WTC11 (cell line): Measurements from ENCODE around the gene LAMA3. TPM values are rescaled to one million over a fixed set of nuclear protein-coding genes. Genes with fewer than 3 reads are reported as not detected.
A peak's percentile ranks its signal among the peaks of the same experiment; 100 is the strongest.

ENCODE experiments used
- ATAC-seq: fragments of 200-7000 bp; cut with Tn5 transposase; 2 replicates; pipeline ENCODE4 v1.10.0; 2021; ENCODE audit warnings: mild to moderate bottlenecking, moderate library complexity
- CTCF ChIA-PET: fragments of 300-600 bp; sonication (Branson Sonifier 250); formaldehyde crosslinking; loops from one replicate; lab custom pipeline; 2021; ENCODE audit warnings: antibody characterized with exemption; lab: Charles Lee
- POLR2A ChIA-PET: fragments of 350-600 bp; sonication (Branson Sonifier 250); formaldehyde crosslinking; loops from one replicate; lab custom pipeline; 2021; ENCODE audit warnings: antibody characterized with exemption; lab: Charles Lee
- DNase-seq: peaks from one replicate; pipeline ENCODE4 v3.0.0; 2021; ENCODE audit warnings: low spot score
- H3K27ac Mint-ChIP-seq: 2 replicates; pipeline ENCODE4 v1.8.0; 2021; ENCODE audit warnings: mixed read lengths
- H3K27me3 Mint-ChIP-seq: 2 replicates; pipeline ENCODE4 v1.8.0; 2021; ENCODE audit warnings: low read depth, mild to moderate bottlenecking, moderate library complexity, mixed read lengths
- H3K36me3 Mint-ChIP-seq: 2 replicates; pipeline ENCODE4 v1.8.0; 2021; ENCODE audit warnings: mixed read lengths
- H3K4me1 Mint-ChIP-seq: 2 replicates; pipeline ENCODE4 v1.8.0; 2022; ENCODE audit warnings: mixed read lengths
- H3K4me3 Mint-ChIP-seq: 2 replicates; pipeline ENCODE4 v1.8.0; 2021; ENCODE audit warnings: mild to moderate bottlenecking, moderate library complexity, mixed read lengths
- H3K9me3 Mint-ChIP-seq: 2 replicates; pipeline ENCODE4 v1.8.0; 2021; ENCODE audit warnings: mixed read lengths
- CREB1 ChIP-seq: sonication (generic); formaldehyde crosslinking; IDR thresholded peaks from 2 replicates; pipeline ENCODE4 v1.8.0; 2023; ENCODE audit warnings: mild to moderate bottlenecking, missing genetic modification reagents
- E2F4 ChIP-seq: sonication (generic); formaldehyde crosslinking; IDR thresholded peaks from 2 replicates; pipeline ENCODE4 v1.8.1; 2022; ENCODE audit warnings: low read depth, mild to moderate bottlenecking, moderate library complexity, missing genetic modification reagents, borderline replicate concordance
- ELF4 ChIP-seq: sonication (generic); formaldehyde crosslinking; IDR thresholded peaks from 2 replicates; pipeline ENCODE4 v1.8.1; 2022; ENCODE audit warnings: low read depth, mild to moderate bottlenecking, moderate library complexity, missing genetic modification reagents
- ESRRA ChIP-seq: sonication (generic); formaldehyde crosslinking; IDR thresholded peaks from 2 replicates; pipeline ENCODE4 v1.8.1; 2022; ENCODE audit warnings: mild to moderate bottlenecking, missing genetic modification reagents, borderline replicate concordance
- ETV6 ChIP-seq: sonication (generic); formaldehyde crosslinking; IDR thresholded peaks from 2 replicates; pipeline ENCODE4 v1.8.1; 2022; ENCODE audit warnings: mild to moderate bottlenecking, missing genetic modification reagents
- FOXJ3 ChIP-seq: sonication (generic); formaldehyde crosslinking; IDR thresholded peaks from 2 replicates; pipeline ENCODE4 v1.9.0; 2021; ENCODE audit warnings: missing genetic modification reagents, mild to moderate bottlenecking, borderline replicate concordance
- FOXK1 ChIP-seq: sonication (generic); formaldehyde crosslinking; IDR thresholded peaks from 2 replicates; pipeline ENCODE4 v1.8.0; 2022; ENCODE audit warnings: mild to moderate bottlenecking, moderate library complexity, missing genetic modification reagents
- FOXP1 ChIP-seq: sonication (generic); formaldehyde crosslinking; IDR thresholded peaks from 2 replicates; pipeline ENCODE4 v1.8.0; 2022; ENCODE audit warnings: missing genetic modification reagents, mild to moderate bottlenecking, moderate library complexity, borderline replicate concordance
- HMGA2 ChIP-seq: fragments of 250-450 bp; sonication (Bioruptor Pico); IDR thresholded peaks from 2 replicates; pipeline ENCODE4 v1.4.0; 2021; ENCODE audit warnings: mild to moderate bottlenecking, moderate library complexity
- JUN ChIP-seq: sonication (generic); formaldehyde crosslinking; IDR thresholded peaks from 2 replicates; pipeline ENCODE4 v1.8.0; 2023; ENCODE audit warnings: mild to moderate bottlenecking, missing genetic modification reagents
- KAT7 ChIP-seq: sonication (generic); formaldehyde crosslinking; IDR thresholded peaks from 2 replicates; pipeline ENCODE4 v1.8.1; 2023; ENCODE audit warnings: missing genetic modification reagents, mild to moderate bottlenecking, borderline replicate concordance
- NFE2L1 ChIP-seq: sonication (generic); formaldehyde crosslinking; IDR thresholded peaks from 2 replicates; pipeline ENCODE4 v1.8.1; 2023; ENCODE audit warnings: missing genetic modification reagents
- SMAD3 ChIP-seq: sonication (generic); formaldehyde crosslinking; IDR thresholded peaks from 2 replicates; pipeline ENCODE4 v1.8.0; 2022; ENCODE audit warnings: missing genetic modification reagents, mild to moderate bottlenecking, borderline replicate concordance
- ZMAT4 ChIP-seq: fragments of 250-450 bp; sonication (Bioruptor Pico); IDR thresholded peaks from 2 replicates; pipeline ENCODE4 v1.9.0; 2021; ENCODE audit warnings: mild to moderate bottlenecking
- ZNF219 ChIP-seq: sonication (generic); formaldehyde crosslinking; IDR thresholded peaks from 2 replicates; pipeline ENCODE4 v1.8.0; 2023; ENCODE audit warnings: missing genetic modification reagents, mild to moderate bottlenecking, borderline replicate concordance
- ZNF317 ChIP-seq: sonication (generic); formaldehyde crosslinking; IDR thresholded peaks from 2 replicates; pipeline ENCODE4 v1.8.1; 2023; ENCODE audit warnings: low read depth, mild to moderate bottlenecking, moderate library complexity, missing genetic modification reagents, borderline replicate concordance
- ZNF396 ChIP-seq: fragments of 250-450 bp; sonication (Bioruptor Pico); IDR thresholded peaks from 2 replicates; pipeline ENCODE4 v1.8.0; 2021; ENCODE audit warnings: mild to moderate bottlenecking, moderate library complexity, borderline replicate concordance
- ZSCAN18 ChIP-seq: fragments of 250-450 bp; sonication (Bioruptor Pico); IDR thresholded peaks from 2 replicates; pipeline ENCODE4 v2.1.2; 2022; ENCODE audit warnings: mild to moderate bottlenecking, moderate library complexity
- total RNA-seq: library from RNA; stranded (reverse); gene quantifications from 3 replicates; pipeline ENCODE4 v1.2.3, GENCODE V29; 2021
- TF ChIP-seq, protein P1 (sequence below): sonication (generic); formaldehyde crosslinking; IDR thresholded peaks from 2 replicates; pipeline ENCODE4 v1.8.0; 2022; ENCODE audit warnings: mild to moderate bottlenecking, missing genetic modification reagents
- TF ChIP-seq, protein P2 (sequence below): sonication (generic); formaldehyde crosslinking; IDR thresholded peaks from 2 replicates; pipeline ENCODE4 v1.8.0; 2023; ENCODE audit warnings: missing genetic modification reagents
- TF ChIP-seq, protein P3 (sequence below): fragments of 250-450 bp; sonication (Bioruptor Pico); IDR thresholded peaks from 2 replicates; pipeline ENCODE4 v1.9.0; 2021; ENCODE audit warnings: mild to moderate bottlenecking, borderline replicate concordance

The LAMA3 gene
- total RNA-seq, 1 experiment from 2014 or later: 0.83 TPM

DNA sequence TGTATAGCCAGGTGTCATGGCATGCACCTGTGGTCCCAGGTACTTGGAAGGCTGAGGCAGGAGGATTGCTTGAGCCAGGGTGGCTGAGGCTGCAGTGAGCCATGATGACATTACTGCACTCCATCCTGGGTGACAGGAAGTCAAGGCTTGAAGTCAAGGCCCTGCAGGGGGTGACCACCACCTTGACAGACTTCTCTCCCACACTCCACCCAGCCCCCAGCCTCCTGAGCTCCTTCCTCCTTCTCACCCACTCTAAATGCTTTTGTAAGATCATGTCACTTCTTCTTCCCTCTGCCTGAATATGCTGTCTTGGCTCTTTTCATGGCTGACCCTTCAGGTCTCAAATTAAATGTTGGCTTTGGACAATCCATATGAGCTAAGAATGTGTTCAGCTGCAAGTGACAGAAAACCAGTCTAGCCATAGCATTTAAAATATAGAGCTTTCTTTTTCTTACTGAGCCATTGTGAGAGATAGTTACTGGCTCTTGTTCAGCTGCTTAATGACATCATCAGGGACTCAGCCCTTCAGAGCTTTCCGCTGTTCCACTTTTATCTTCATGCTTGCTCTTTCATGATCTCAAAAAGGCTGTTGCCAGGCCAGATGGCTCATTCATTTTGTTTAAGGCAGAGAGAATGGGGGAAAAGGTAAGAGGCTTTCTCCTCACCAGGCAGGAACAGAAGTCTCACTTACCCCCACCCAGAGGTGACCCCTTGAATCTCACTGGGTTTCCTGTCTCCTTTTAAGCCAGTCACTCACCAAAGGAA is 288.6 kb downstream of the LAMA3 start:
- CTCF ChIA-PET: no interaction called here

DNA sequence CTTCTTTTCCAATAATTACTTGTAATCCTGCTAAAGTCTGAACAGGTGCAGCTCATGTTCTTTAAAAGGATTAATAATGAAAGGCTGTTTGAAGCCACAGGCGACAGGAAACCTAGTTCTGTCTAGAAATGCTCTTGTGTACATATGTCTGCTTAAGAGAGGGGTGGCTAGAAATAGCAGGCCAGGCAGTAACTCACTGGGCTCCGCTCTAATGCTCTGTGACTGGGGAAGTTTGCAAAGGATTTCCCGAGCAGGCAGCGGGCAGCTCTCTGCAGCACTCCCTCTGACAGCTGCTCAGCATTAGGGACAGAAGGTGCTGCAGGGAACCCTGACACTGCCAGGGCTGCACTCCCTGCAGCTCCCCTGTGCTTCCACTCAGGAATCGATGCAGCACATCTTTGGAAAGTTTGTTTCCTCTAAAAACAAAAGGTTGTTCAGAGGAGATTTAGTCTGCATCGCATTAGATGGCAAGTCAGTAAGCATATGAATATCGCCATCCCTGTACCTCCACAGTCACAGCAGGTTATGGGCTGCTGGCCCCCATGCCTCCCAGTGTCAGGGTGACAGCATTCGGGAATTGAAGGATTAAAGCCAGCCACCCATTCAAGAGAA is 292.2 kb downstream of the LAMA3 start:
- Mint-ChIP-seq H3K9me3 (peaks cover 18% of the 10 kb centered on the region), H3K27me3 (no peaks in the 10 kb centered on the region; the same call in 1 of the 2 replicates), H3K4me3 (no peak overlapping the region), H3K4me1 (peaks cover 17% of the 10 kb centered on the region), H3K27ac (no peak overlapping the region), H3K36me3 (peaks cover 9% of the 10 kb centered on the region)
- TF ChIP-seq HMGA2 (CRISPR knock-in tag) (no peak), SMAD3 (CRISPR knock-in tag) (no peak), ETV6 (CRISPR knock-in tag) (no peak), ZMAT4 (CRISPR knock-in tag) (no peak), ZNF396 (CRISPR knock-in tag) (no peak), CREB1 (CRISPR knock-in tag) (no peak), FOXJ3 (CRISPR knock-in tag) (no peak), ZNF317 (no peak)
- TF ChIP-seq, protein P1, sequence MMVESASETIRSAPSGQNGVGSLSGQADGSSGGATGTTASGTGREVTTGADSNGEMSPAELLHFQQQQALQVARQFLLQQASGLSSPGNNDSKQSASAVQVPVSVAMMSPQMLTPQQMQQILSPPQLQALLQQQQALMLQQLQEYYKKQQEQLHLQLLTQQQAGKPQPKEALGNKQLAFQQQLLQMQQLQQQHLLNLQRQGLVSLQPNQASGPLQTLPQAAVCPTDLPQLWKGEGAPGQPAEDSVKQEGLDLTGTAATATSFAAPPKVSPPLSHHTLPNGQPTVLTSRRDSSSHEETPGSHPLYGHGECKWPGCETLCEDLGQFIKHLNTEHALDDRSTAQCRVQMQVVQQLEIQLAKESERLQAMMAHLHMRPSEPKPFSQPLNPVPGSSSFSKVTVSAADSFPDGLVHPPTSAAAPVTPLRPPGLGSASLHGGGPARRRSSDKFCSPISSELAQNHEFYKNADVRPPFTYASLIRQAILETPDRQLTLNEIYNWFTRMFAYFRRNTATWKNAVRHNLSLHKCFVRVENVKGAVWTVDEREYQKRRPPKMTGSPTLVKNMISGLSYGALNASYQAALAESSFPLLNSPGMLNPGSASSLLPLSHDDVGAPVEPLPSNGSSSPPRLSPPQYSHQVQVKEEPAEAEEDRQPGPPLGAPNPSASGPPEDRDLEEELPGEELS (CRISPR knock-in tag): no peak
- TF ChIP-seq, protein P2, sequence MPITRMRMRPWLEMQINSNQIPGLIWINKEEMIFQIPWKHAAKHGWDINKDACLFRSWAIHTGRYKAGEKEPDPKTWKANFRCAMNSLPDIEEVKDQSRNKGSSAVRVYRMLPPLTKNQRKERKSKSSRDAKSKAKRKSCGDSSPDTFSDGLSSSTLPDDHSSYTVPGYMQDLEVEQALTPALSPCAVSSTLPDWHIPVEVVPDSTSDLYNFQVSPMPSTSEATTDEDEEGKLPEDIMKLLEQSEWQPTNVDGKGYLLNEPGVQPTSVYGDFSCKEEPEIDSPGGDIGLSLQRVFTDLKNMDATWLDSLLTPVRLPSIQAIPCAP: no peak
- ChIA-PET CTCF (no interaction called here), POLR2A (no interaction called here)
- peak; percentile 77 for ATAC-seq
- no peak for DNase-seq

More for the DNA sequence above, 288.6 kb downstream of the LAMA3 start:
- no peak overlapping the region for H3K27ac Mint-ChIP-seq
- no peak for TF ChIP-seq FOXK1 (CRISPR knock-in tag)
- TF ChIP-seq ZNF219 (CRISPR knock-in tag): no peak
- TF ChIP-seq KAT7 (CRISPR knock-in tag): no peak
- no peak for TF ChIP-seq NFE2L1
- TF ChIP-seq, protein P3, sequence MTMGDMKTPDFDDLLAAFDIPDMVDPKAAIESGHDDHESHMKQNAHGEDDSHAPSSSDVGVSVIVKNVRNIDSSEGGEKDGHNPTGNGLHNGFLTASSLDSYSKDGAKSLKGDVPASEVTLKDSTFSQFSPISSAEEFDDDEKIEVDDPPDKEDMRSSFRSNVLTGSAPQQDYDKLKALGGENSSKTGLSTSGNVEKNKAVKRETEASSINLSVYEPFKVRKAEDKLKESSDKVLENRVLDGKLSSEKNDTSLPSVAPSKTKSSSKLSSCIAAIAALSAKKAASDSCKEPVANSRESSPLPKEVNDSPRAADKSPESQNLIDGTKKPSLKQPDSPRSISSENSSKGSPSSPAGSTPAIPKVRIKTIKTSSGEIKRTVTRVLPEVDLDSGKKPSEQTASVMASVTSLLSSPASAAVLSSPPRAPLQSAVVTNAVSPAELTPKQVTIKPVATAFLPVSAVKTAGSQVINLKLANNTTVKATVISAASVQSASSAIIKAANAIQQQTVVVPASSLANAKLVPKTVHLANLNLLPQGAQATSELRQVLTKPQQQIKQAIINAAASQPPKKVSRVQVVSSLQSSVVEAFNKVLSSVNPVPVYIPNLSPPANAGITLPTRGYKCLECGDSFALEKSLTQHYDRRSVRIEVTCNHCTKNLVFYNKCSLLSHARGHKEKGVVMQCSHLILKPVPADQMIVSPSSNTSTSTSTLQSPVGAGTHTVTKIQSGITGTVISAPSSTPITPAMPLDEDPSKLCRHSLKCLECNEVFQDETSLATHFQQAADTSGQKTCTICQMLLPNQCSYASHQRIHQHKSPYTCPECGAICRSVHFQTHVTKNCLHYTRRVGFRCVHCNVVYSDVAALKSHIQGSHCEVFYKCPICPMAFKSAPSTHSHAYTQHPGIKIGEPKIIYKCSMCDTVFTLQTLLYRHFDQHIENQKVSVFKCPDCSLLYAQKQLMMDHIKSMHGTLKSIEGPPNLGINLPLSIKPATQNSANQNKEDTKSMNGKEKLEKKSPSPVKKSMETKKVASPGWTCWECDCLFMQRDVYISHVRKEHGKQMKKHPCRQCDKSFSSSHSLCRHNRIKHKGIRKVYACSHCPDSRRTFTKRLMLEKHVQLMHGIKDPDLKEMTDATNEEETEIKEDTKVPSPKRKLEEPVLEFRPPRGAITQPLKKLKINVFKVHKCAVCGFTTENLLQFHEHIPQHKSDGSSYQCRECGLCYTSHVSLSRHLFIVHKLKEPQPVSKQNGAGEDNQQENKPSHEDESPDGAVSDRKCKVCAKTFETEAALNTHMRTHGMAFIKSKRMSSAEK (CRISPR knock-in tag): no peak
- TF ChIP-seq E2F4 (CRISPR knock-in tag): no peak
- TF ChIP-seq JUN (CRISPR knock-in tag): no peak
- TF ChIP-seq ESRRA (CRISPR knock-in tag): no peak
- no peak for TF ChIP-seq ELF4 (CRISPR knock-in tag)
- TF ChIP-seq ZSCAN18: no peak
- TF ChIP-seq CREB1 (CRISPR knock-in tag): no peak
- no peak for TF ChIP-seq FOXP1 (CRISPR knock-in tag)
- POLR2A ChIA-PET: no interaction called here
- H3K36me3 Mint-ChIP-seq: peaks cover 12% of the 10 kb centered on the region
- peaks cover 3% of the 10 kb centered on the region; the same call in 1 of the 2 replicates for H3K27me3 Mint-ChIP-seq
- H3K4me1 Mint-ChIP-seq: peaks cover 16% of the 10 kb centered on the region
- H3K9me3 Mint-ChIP-seq: peaks cover 31% of the 10 kb centered on the region
- ATAC-seq (no peak), DNase-seq (no peak)
- H3K4me3 Mint-ChIP-seq: no peak overlapping the region
